Activated CD4-positive, alpha-beta memory T cell treated with anti-CD3 and anti-CD28 coated beads, Interleukin-2, amount 10 ng/mL, durations not matched to agents 7 days and 5 days (primary cell): ENCODE measurements around the gene ETS2. TPM values are rescaled to one million over a fixed set of nuclear protein-coding genes. Genes with fewer than 3 reads are reported as not detected.

ENCODE experiments used
- CTCF ChIA-PET: fragments of 350-600 bp; sonication (Branson Sonifier 250); formaldehyde crosslinking; loops from one replicate; lab custom pipeline; 2021; ENCODE audit warnings: antibody characterized with exemption, inconsistent platforms; lab: Charles Lee
- POLR2A ChIA-PET: fragments of 350-600 bp; sonication (Branson Sonifier 250); formaldehyde crosslinking; loops from one replicate; lab custom pipeline; 2021; ENCODE audit warnings: antibody characterized with exemption; lab: Charles Lee
- DNase-seq: peaks from one replicate; pipeline ENCODE4 v3.0.0-alpha.2; 2020
- H3K27ac Mint-ChIP-seq: one replicate; pipeline ENCODE4 v1.8.0; 2021; ENCODE audit warnings: mild to moderate bottlenecking, mixed read lengths
- H3K27me3 Mint-ChIP-seq: one replicate; pipeline ENCODE4 v1.8.0; 2021; ENCODE audit warnings: mixed read lengths
- H3K36me3 Mint-ChIP-seq: one replicate; pipeline ENCODE4 v1.8.0; 2021; ENCODE audit warnings: low read depth, mixed read lengths
- H3K4me1 Mint-ChIP-seq: one replicate; pipeline ENCODE4 v1.8.0; 2021; ENCODE audit warnings: mixed read lengths
- H3K4me3 Mint-ChIP-seq: one replicate; pipeline ENCODE4 v1.8.0; 2021; ENCODE audit warnings: mild to moderate bottlenecking, mixed read lengths
- H3K9me3 Mint-ChIP-seq: one replicate; pipeline ENCODE4 v1.8.0; 2021; ENCODE audit warnings: mixed read lengths
- total RNA-seq, 2 experiments: library from RNA; stranded (reverse); gene quantifications; one replicate each; pipeline ENCODE4 v1.2.3, GENCODE V29; 2021

The ETS2 gene
- total RNA-seq, 2 experiments from 2014 or later = 11.4 to 11.5 TPM

GRCh38 chr21:38817371-38818324 is 11.9 kb downstream of the ETS2 start:
- no peaks in the 10 kb centered on the region for H3K9me3 Mint-ChIP-seq
- DNase-seq = no peak
- CTCF ChIA-PET = no interaction called here
- H3K4me1 Mint-ChIP-seq = no peaks in the 10 kb centered on the region
- peaks cover 91% of the 10 kb centered on the region for H3K36me3 Mint-ChIP-seq
- H3K27me3 Mint-ChIP-seq = no peaks in the 10 kb centered on the region
- no peak overlapping the region for H3K27ac Mint-ChIP-seq
- no peak overlapping the region for H3K4me3 Mint-ChIP-seq
- POLR2A ChIA-PET = interaction anchor here (1.5 kb wide), 1 partner anchor 339 kb away, joined by 3 read pairs; no protein-coding TSS in a partner anchor

- Mint-ChIP-seq H3K27me3 (no peaks in the 10 kb centered on the region), H3K4me1 (no peaks in the 10 kb centered on the region), H3K9me3 (no peaks in the 10 kb centered on the region), H3K4me3 (no peak overlapping the region), H3K27ac (no peak overlapping the region), H3K36me3 (peaks cover 90% of the 10 kb centered on the region)
- DNase-seq = no peak
- ChIA-PET CTCF (no interaction called here), POLR2A (interaction anchor here (1.5 kb wide), 1 partner anchor 340 kb away, joined by 3 read pairs; no protein-coding TSS in a partner anchor)
Measured at GRCh38 chr21:38818325-38818723, 12.6 kb downstream of the ETS2 start.

- Mint-ChIP-seq H3K27ac (no peak overlapping the region), H3K4me1 (no peaks in the 10 kb centered on the region), H3K9me3 (no peaks in the 10 kb centered on the region), H3K4me3 (no peak overlapping the region), H3K27me3 (no peaks in the 10 kb centered on the region), H3K36me3 (peaks cover 84% of the 10 kb centered on the region)
- DNase-seq = no peak
- CTCF ChIA-PET = no interaction called here
- POLR2A ChIA-PET = no interaction called here
Measured at GRCh38 chr21:38819051-38819718, 13.5 kb downstream of the ETS2 start.

GRCh38 chr21:38819719-38820159 is 14.0 kb downstream of the ETS2 start:
- Mint-ChIP-seq H3K9me3 (no peaks in the 10 kb centered on the region), H3K36me3 (peaks cover 79% of the 10 kb centered on the region), H3K27ac (no peak overlapping the region), H3K4me3 (no peak overlapping the region), H3K4me1 (no peaks in the 10 kb centered on the region), H3K27me3 (no peaks in the 10 kb centered on the region)
- DNase-seq = no peak
- ChIA-PET CTCF (no interaction called here), POLR2A (no interaction called here)

DNA sequence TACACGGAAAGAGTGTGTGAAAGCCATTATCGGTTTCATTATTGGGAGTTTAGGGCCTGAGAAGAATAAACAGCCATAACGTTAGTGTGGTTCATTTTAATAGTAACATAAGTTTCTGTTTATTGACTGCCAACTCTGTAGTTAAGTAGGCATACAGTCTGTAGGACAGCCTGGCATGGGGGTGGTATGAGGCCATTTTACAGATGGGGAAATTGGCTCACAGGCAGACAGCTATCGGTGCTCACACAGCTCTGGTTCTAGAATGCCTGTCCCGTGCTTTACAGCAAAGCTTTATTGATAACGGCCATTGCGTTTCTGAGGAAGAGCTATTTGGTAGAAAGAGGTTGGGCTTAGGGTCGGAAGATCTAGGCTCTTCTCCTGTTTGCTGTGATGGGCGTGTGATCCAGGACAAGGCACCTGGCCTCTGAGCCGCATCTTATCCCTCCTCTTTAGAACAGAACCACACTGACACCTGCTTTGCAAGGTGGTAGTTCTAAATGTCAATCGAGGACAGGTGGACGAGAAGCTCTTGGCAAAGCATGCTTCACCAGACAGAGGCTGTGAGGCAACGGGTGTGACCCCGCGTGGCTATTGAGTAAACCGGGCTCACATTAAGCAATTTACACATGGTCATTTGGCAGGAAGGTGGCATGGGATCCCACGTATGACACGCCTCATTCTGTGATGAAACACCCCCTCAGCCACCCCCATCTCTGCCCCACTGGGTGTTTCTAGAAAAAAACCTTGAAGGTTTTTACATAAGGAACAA is 14.9 kb downstream of the ETS2 start:
- CTCF ChIA-PET = no interaction called here
- Mint-ChIP-seq H3K27me3 (no peaks in the 10 kb centered on the region), H3K27ac (no peak overlapping the region), H3K9me3 (no peaks in the 10 kb centered on the region), H3K36me3 (peaks cover 70% of the 10 kb centered on the region), H3K4me3 (no peak overlapping the region), H3K4me1 (no peaks in the 10 kb centered on the region)
- no peak for DNase-seq
- POLR2A ChIA-PET = no interaction called here

DNA sequence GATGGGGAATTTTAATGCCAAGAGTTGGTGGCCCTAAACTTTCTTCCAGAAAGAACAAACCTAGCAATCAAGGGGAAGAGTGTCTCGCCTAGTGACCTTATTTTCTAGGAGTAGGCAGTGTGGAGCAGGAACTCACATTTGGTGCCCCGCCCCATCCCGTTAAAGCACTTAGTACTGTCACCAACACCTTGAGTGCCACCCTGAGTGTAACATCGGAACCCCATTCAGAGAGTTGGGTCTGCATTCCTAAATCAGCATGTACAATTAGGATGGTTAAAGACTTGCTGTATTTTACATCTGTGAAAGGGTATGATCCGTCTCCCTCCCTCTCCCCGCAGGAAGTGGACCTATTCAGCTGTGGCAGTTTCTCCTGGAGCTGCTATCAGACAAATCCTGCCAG is 15.5 kb downstream of the ETS2 start:
- Mint-ChIP-seq H3K9me3 (no peaks in the 10 kb centered on the region), H3K27me3 (no peaks in the 10 kb centered on the region), H3K4me1 (no peaks in the 10 kb centered on the region), H3K36me3 (peaks cover 66% of the 10 kb centered on the region), H3K4me3 (no peak overlapping the region), H3K27ac (no peak overlapping the region)
- DNase-seq = no peak
- ChIA-PET CTCF (interaction anchor here (0.6 kb wide), 1 partner anchor 14 kb away, joined by 3 read pairs; no protein-coding TSS in a partner anchor), POLR2A (no interaction called here)

- no peak for DNase-seq
- no peaks in the 10 kb centered on the region for H3K4me1 Mint-ChIP-seq
- no peaks in the 10 kb centered on the region for H3K9me3 Mint-ChIP-seq
- no peak overlapping the region for H3K27ac Mint-ChIP-seq
- H3K4me3 Mint-ChIP-seq = no peak overlapping the region
- POLR2A ChIA-PET = no interaction called here
- H3K36me3 Mint-ChIP-seq = peaks cover 57% of the 10 kb centered on the region
- no peaks in the 10 kb centered on the region for H3K27me3 Mint-ChIP-seq
- CTCF ChIA-PET = interaction anchor here (0.6 kb wide), 1 partner anchor 15 kb away, joined by 3 read pairs; no protein-coding TSS in a partner anchor
Measured at GRCh38 chr21:38821959-38822682, 16.4 kb downstream of the ETS2 start.

DNA sequence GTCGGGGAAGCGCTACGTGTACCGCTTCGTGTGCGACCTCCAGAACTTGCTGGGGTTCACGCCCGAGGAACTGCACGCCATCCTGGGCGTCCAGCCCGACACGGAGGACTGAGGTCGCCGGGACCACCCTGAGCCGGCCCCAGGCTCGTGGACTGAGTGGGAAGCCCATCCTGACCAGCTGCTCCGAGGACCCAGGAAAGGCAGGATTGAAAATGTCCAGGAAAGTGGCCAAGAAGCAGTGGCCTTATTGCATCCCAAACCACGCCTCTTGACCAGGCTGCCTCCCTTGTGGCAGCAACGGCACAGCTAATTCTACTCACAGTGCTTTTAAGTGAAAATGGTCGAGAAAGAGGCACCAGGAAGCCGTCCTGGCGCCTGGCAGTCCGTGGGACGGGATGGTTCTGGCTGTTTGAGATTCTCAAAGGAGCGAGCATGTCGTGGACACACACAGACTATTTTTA is 17.1 kb downstream of the ETS2 start:
- no peak overlapping the region for H3K4me3 Mint-ChIP-seq

DNA sequence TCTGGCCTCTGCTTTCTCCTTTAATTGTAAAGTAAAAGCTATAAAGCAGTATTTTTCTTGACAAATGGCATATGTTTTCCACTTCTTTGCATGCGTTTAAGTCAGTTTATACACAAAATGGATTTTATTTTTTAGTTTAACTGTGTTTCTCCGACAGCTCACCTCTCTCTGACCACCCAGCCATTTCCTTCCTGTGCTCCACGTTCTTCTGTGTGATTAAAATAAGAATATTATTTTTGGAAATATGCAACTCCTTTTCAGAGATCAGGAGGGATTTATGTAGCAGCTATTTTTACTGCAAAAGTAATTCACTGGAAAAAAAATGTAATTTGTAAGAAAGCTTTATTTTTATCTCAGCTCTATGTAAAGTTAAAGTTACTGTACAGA is 18.0 kb downstream of the ETS2 start:
- no peaks in the 10 kb centered on the region for H3K4me1 Mint-ChIP-seq
- H3K27ac Mint-ChIP-seq = no peak overlapping the region
- no peaks in the 10 kb centered on the region for H3K9me3 Mint-ChIP-seq
- no peaks in the 10 kb centered on the region for H3K27me3 Mint-ChIP-seq
- no peak for DNase-seq
- peaks cover 42% of the 10 kb centered on the region for H3K36me3 Mint-ChIP-seq
- CTCF ChIA-PET = no interaction called here
- no peak overlapping the region for H3K4me3 Mint-ChIP-seq
- POLR2A ChIA-PET = no interaction called here

More for the DNA sequence above, 17.1 kb downstream of the ETS2 start:
- ChIA-PET CTCF (no interaction called here), POLR2A (no interaction called here)
- no peak overlapping the region for H3K27ac Mint-ChIP-seq
- no peak for DNase-seq
- peaks cover 50% of the 10 kb centered on the region for H3K36me3 Mint-ChIP-seq
- no peaks in the 10 kb centered on the region for H3K27me3 Mint-ChIP-seq
- no peaks in the 10 kb centered on the region for H3K4me1 Mint-ChIP-seq
- no peaks in the 10 kb centered on the region for H3K9me3 Mint-ChIP-seq

DNA sequence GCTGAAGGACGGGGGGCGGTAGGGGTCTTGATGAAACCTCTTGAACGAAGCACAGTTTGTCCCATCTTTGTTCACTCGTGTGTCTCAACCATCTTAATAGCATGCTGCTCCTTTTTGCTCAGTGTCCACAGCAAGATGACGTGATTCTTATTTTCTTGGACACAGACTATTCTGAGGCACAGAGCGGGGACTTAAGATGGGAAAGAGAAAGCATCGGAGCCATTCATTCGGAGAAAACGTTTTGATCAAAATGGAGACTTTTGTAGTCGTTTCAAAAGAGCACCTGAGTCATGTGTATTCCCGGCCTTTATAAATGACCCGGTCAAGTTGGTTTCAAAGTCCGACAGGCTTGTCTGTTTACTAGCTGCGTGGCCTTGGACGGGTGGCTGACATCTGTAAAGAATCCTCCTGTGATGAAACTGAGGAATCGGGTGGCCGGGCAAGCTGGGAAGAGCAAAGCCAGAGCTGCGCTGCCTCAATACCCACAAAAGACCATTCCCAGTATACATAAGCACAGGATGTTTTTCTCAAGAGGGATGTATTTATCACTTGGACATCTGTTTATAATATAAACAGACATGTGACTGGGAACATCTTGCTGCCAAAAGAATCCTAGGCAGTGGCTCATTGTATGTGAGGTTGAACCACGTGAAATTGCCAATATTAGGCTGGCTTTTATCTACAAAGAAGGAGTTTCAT is 18.5 kb downstream of the ETS2 start:
- POLR2A ChIA-PET = no interaction called here
- Mint-ChIP-seq H3K9me3 (no peaks in the 10 kb centered on the region), H3K4me3 (no peak overlapping the region), H3K27me3 (no peaks in the 10 kb centered on the region), H3K4me1 (no peaks in the 10 kb centered on the region), H3K36me3 (peaks cover 36% of the 10 kb centered on the region), H3K27ac (no peak overlapping the region)
- CTCF ChIA-PET = no interaction called here
- no peak for DNase-seq

DNA sequence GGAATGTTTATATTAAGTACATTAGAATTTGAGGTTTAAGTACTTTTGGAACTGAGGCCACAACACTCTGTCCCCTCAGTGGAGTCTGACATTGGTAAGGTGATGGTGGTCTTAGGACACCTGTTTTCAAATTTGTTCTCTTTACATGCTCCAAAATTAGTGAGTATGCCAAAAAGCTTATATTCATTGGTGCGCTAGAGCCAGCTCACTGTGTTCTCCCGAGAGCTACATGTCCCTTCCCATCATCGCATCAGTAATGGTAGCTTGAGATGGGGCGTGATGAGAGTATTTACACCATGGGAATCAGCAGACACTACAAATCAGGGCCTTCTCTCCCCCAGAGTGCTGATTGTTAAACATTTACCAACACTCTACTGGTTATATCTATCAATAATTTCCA is 19.5 kb downstream of the ETS2 start:
- peaks cover 27% of the 10 kb centered on the region for H3K36me3 Mint-ChIP-seq
- ChIA-PET POLR2A (no interaction called here), CTCF (no interaction called here)
- H3K4me3 Mint-ChIP-seq = no peak overlapping the region
- no peak overlapping the region for H3K27ac Mint-ChIP-seq
- no peaks in the 10 kb centered on the region for H3K4me1 Mint-ChIP-seq
- H3K9me3 Mint-ChIP-seq = no peaks in the 10 kb centered on the region
- no peak for DNase-seq
- no peaks in the 10 kb centered on the region for H3K27me3 Mint-ChIP-seq

GRCh38 chr21:38825921-38826320 is 20.2 kb downstream of the ETS2 start:
- POLR2A ChIA-PET = no interaction called here
- Mint-ChIP-seq H3K36me3 (peaks cover 21% of the 10 kb centered on the region), H3K27ac (no peak overlapping the region), H3K27me3 (no peaks in the 10 kb centered on the region), H3K4me1 (peaks cover 2% of the 10 kb centered on the region), H3K4me3 (no peak overlapping the region), H3K9me3 (no peaks in the 10 kb centered on the region)
- no peak for DNase-seq
- CTCF ChIA-PET = no interaction called here
